ENCODE results near the gene ARPC4. TPM values are rescaled to one million over a fixed set of nuclear protein-coding genes. Genes with fewer than 3 reads are reported as not detected.

The ARPC4 gene
- total and polyA plus RNA-seq, 10 of the 15 experiments (the other 5 are each of a cell fraction or from before 2014, with no cell fraction given), result 42.0 to 354 (median 268) TPM

DNA sequence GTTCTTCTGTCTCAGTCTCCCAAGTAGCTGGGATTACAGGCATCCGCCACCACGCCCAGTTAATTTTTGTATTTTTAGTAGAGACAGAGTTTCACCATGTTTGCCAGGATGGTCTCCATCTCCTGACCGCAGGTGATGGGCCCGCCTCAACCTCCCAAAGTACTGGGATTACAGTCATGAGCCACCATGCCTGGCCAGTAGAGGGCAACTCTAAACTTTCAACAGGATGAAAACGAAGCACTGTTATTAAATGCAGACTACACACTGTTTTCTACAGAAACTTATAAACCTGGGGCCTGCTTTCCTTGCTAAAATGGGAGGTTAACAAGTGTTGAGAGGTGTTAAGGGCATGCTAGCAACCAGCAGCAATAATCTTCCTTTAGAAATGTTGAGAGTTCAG, 7.6 kb downstream of the ARPC4 start:
- BruUV-seq (replicated peaks), result no TSS peak
- Histone ChIP-seq H3K79me2 (ENCODE audit: control insufficient read depth, insufficient read depth, low read length) (peaks cover 21% of the 10 kb centered on the region), H3K4me2 (ENCODE audit: control insufficient read depth, insufficient read depth) (no peak overlapping the region), H3K27me3 (replicated peaks in 1 of 2; ENCODE audit: control insufficient read depth in 2 of 2, insufficient read depth in 2 of 2, low read length in 1 of 2) (no peaks in the 10 kb centered on the region), H3K4me1 (ENCODE audit: control insufficient read depth, insufficient read depth, low read length) (no peaks in the 10 kb centered on the region), H2AFZ (ENCODE audit: control insufficient read depth, low read depth, low read length) (no peak overlapping the region), H3K9me3 (replicated peaks; ENCODE audit: control insufficient read depth, insufficient read depth, low read length) (no peaks in the 10 kb centered on the region), H3K36me3 (ENCODE audit: control insufficient read depth in 2 of 2, insufficient read depth in 2 of 2, low read length in 1 of 2) (peaks cover 40 to 59% of the 10 kb centered on the region in 2 experiments), H3K27ac (ENCODE audit: control insufficient read depth, insufficient read depth) (no peak overlapping the region), H3K9ac (ENCODE audit: control insufficient read depth, insufficient read depth, low read length) (no peak overlapping the region), H3K4me3 (no peak overlapping the region), H4K20me1 (ENCODE audit: control insufficient read depth, insufficient read depth) (peaks cover 6% of the 10 kb centered on the region)
- WGBS (ENCODE audit: insufficient coverage, insufficient replicate concordance, low lambda C conversion rate, missing lambda C conversion rate), result 89% methylated on average over 5 of the region's 5 CpGs
- ChIA-PET RAD21 (ENCODE audit: unreplicated experiment) (no interaction called here), CTCF (interaction anchor here (0.7 kb wide), 1 partner anchor 396 kb away, joined by 3 read pairs; no protein-coding TSS in a partner anchor), POLR2A (interaction anchor here (0.7 kb wide), 1 partner anchor 322 kb away, joined by 3 read pairs; no protein-coding TSS in a partner anchor), SMC1A (ENCODE audit: uncharacterized antibody, unreplicated experiment) (no interaction called here)
- intact Hi-C loops (cut with micrococcal nuclease; ENCODE audit: unreplicated experiment), result no loop called here
- TF ChIP-seq, protein P1, sequence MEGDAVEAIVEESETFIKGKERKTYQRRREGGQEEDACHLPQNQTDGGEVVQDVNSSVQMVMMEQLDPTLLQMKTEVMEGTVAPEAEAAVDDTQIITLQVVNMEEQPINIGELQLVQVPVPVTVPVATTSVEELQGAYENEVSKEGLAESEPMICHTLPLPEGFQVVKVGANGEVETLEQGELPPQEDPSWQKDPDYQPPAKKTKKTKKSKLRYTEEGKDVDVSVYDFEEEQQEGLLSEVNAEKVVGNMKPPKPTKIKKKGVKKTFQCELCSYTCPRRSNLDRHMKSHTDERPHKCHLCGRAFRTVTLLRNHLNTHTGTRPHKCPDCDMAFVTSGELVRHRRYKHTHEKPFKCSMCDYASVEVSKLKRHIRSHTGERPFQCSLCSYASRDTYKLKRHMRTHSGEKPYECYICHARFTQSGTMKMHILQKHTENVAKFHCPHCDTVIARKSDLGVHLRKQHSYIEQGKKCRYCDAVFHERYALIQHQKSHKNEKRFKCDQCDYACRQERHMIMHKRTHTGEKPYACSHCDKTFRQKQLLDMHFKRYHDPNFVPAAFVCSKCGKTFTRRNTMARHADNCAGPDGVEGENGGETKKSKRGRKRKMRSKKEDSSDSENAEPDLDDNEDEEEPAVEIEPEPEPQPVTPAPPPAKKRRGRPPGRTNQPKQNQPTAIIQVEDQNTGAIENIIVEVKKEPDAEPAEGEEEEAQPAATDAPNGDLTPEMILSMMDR (IDR thresholded peaks at IDR 0.05 in 2 of 3, conservative IDR thresholded peaks at IDR 0.05 in 1 of 3; ENCODE audit: control insufficient read depth in 2 of 3, extremely low read depth in 1 of 3, insufficient read depth in 1 of 3, low read depth in 3 of 3, low read length in 3 of 3), result peak in 2 of 3 experiments; percentile 16 to 21; a peak in 2 of 6 replicates
- TF ChIP-seq NFIC (IDR thresholded peaks at IDR 0.05; ENCODE audit: low read depth, low read length), result no peak
- TF ChIP-seq NFXL1 (IDR thresholded peaks at IDR 0.05; ENCODE audit: borderline replicate concordance), result no peak
- TF ChIP-seq, protein P2, sequence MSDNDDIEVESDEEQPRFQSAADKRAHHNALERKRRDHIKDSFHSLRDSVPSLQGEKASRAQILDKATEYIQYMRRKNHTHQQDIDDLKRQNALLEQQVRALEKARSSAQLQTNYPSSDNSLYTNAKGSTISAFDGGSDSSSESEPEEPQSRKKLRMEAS (IDR thresholded peaks at IDR 0.05; ENCODE audit: low read depth, low read length), result no peak
- TF ChIP-seq EGR1 (IDR thresholded peaks at IDR 0.05; ENCODE audit: borderline replicate concordance in 1 of 2, low read depth in 2 of 2, low read length in 2 of 2), result no peak
- DNase-seq (ENCODE audit: low read depth, low spot score) (no peak), ATAC-seq (peak; percentile 58), FAIRE-seq (no peak)
- in situ Hi-C loops (cut with MboI), result no loop called here
